NK-92 treated with Interleukin-12 subunit alpha and Interleukin-12 subunit beta, amount 100 ng/mL, for 24 hours (cell line): ENCODE results near the gene NXPE4.
"Not testable (repeated sequence)": the region's sequence is repeated elsewhere in the genome, so short reads cannot be mapped to it uniquely, and the experiment has no call there.

Source experiments
- DNase-seq: peaks from one replicate; lab custom pipeline; 2025; lab: John Stamatoyannopoulos, UW

The NXPE4 gene

DNA sequence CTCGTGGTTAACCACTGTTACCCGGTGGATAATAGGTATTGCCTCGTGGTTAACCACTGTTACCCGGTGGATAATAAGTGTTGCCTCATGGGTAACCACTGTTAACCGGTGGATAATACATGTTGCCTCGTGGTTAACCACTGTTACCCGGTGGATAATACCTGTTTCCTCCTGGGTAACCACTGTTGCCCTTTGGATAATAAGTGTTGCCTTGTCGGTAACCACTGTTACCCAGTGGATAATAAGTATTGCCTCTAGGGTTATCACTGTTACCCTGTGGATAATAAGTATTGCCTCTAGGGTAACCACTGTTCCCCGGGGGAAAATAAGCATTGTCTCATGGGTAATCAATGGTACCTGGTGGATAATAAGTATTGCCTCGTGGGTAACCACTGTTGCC is 15.0 kb upstream of the NXPE4 start:
- no peak for DNase-seq

DNA sequence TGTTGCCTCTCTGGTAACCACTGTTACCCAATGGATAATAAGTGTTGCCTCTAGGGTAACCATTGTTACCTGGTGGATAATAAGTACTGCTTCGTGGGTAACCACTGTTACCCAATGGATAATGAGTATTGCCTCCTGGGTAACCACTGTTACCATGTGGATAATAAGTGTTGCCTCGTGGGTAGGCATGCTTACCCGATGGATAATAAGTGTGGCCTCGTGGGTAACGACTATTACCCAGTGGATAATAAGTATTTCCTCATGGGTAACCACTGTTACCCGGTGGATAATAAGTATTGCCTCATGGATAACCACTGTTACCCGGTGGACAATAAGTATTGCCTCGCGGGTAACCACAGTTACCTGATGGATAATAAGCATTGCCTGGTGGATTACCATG is 13.8 kb upstream of the NXPE4 start:
- no peak for DNase-seq

DNA sequence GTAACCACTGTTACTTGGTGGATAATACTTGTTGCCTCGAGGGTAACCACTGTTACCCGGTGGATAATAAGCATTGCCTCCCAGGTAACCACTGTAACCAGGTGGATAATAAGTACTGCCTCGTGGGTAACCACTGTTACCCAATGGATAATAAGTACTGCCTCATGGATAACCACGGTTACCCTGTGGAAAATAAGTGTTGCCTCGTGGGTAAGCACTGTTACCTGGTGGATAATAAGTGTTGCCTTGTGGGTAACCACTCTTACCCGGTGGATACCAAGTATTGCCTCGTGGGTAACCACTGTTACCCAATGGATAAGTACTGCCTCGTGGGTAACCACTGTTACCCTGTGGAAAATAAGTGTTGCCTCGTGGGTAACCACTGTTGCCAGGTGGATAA is 13.0 kb upstream of the NXPE4 start:
- DNase-seq, result not testable (repeated sequence)

DNA sequence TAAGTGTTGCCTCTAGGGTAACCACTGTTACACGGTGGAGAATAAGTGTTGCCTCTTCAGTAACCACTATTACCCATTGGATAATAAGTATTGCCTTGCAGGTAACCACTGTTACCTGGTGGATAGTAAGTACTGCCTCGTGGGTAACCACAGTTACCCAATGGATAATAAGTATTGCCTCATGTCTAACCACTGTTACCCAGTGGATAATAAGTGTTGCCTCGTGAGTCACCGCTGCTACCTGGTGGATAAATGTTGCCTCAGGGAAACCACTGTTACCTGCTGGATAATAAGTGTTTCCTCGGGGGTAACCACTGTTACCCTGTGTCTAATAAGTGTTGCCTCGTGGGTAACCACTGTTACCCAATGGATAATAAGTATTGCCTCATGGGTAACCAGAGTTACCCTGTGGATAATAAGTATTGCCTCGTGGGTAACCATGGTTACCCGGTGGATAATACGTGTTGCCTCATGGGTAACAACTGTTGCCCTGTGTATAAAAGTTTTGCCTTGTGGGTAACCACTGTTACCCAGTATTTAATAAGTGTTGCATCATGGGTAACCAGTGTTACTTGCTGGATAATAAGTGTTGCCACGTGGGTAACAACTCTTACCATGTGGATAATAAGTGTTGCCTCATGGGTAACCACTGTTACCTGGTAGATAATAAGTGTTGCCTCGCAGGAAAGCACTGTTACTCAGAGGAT is 12.3 kb upstream of the NXPE4 start:
- no peak for DNase-seq

DNA sequence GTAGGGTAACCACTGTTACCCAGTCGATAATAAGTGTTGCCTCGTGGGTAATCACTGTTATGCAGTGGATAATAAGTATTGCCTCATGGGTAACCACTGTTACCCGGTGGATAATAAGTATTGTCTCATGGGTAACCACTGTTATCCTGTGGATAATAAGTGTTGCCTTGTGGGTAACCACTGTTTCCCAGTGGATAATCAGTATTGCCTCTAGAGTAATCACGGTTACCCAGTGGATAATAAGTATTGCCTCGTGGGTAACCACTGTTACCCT is 11.2 kb upstream of the NXPE4 start:
- DNase-seq, result not testable (repeated sequence)

DNA sequence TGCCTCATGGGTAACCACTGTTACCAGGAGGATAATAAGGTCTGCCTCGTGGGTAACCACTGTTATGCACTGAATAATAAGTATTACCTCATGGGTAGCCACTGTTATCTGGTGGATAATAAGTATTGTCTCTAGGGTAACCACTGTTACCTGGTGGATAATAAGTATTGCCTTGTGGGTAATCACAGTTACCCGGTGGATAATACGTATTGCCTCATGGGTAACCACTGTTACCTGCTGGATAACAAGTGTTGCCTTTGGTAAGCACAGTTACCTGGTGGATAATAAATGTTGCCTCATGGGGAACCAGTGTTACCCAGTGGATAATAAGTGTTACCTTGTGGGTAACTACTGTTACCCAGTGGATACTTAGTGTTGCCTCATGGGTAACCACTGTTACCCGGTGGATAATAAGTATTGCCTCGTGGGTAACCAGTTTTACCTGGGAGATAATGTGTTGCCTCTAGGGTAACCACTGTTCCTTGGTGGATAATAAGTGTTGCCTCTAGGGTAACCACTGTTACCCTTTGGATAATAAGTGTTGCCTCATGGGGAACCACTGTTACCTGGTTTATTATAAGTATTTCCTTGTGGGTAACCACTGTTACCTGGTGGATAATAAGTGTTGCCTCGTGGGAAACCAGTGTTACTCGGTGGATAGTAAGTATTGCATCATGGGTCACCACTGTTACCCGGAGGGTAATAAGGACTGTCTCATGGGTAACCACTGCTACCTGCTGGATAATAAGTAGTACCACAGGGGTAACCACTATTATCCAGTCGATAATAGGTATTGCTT is 10.6 kb upstream of the NXPE4 start:
- DNase-seq, result no peak

DNA sequence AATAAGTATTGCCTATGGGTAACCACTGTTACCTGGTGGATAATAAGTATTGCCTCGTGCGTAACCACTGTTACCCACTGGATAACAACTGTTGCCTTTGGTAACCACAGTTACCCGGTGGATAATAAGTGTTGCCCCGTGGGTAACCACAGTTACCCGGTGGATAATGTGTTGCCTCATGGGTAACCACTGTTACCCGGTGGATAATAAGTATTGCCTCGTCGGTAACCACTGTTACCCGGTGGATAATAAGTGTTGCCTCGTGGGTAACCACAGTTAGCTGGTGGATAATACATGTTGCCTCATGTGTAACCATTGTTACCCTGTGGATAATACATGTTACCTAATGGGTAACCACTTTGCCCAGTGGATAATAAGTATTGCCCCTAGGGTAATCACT is 9.8 kb upstream of the NXPE4 start:
- no peak for DNase-seq

DNA sequence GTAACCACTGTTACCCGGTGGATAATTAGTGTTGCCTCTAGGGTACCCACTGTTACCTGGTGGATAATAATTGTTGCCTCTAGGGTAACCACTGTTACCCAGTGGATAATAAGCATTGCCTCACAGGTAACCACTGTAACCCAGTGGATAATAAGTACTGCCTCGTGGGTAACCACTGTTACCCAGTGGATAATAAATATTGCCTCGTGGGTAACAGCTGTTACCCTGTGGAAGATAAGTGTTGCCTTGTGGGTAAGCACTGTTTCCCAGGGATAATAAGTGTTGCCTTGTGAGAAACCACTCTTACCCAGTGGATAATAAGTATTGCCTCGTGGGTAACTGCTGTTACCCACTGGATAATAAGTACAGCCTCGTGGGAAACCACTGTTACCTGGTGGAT is 9.3 kb upstream of the NXPE4 start:
- DNase-seq, result no peak

DNA sequence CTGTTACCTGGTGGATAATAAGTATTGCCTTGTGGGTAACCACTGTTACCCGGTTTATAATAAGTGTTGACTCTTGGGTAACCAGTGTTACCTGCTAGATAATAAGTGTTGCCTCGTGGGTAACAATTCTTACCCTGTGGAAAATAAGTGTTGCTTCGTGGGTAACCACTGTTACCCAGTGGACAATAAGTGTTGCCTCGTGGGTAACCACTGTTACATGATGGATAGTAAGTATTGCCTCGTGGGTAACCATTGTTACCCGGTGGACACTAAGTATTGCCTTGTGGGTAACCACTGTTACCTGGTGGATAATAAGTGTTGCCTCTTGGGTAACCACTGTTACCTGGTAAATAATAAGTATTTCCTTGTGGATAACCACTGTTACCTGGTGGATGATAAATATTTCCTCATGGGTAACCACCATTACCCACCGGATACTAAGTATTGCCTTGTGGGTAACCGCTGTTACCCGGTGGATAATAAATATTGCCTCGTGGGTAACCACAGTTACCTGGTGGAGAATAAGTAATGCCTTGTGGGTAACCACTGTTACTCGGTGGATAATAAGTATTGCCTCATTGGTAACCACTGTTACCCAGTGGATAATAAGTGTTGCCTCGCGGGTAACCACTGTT is 8.7 kb upstream of the NXPE4 start:
- DNase-seq, result no peak

DNA sequence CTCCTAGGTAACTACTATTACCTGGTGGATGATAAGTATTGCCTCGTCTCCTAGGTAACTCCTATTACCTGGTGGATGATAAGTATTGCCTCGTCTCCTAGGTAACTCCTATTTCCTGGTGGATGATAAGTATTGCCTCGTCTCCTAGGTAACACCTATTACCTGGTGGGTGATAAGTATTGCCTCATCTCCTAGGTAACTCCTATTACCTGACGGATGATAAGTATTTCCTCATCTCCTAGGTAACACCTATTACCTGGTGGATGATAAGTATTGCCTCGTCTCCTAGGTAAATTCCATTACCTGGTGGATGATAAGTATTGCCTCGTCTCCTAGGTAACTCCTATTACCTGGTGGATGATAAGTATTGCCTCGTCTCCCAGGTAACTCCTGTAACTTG is 7.6 kb upstream of the NXPE4 start:
- not testable (repeated sequence) for DNase-seq

DNA sequence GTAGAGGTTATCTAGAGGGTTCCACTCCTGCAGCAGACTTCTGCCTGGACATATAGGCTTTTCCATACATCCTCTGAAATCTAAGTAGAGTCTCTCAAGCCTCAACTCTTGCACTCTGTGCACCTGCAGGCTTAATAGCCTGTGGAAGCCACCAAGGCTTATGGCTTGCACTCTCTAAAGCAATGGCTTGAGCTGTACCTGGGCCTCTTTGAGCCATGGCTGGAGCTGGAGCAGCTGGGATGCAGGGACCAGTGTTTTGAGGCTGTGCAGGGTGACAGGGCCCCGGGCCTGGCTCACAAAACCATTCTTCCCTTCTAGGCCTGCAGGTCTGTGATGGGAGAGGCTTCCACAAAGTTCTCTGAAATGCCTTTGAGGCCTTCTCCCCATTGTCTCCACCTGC is 2.9 kb upstream of the NXPE4 start:
- DNase-seq, result no peak

DNA sequence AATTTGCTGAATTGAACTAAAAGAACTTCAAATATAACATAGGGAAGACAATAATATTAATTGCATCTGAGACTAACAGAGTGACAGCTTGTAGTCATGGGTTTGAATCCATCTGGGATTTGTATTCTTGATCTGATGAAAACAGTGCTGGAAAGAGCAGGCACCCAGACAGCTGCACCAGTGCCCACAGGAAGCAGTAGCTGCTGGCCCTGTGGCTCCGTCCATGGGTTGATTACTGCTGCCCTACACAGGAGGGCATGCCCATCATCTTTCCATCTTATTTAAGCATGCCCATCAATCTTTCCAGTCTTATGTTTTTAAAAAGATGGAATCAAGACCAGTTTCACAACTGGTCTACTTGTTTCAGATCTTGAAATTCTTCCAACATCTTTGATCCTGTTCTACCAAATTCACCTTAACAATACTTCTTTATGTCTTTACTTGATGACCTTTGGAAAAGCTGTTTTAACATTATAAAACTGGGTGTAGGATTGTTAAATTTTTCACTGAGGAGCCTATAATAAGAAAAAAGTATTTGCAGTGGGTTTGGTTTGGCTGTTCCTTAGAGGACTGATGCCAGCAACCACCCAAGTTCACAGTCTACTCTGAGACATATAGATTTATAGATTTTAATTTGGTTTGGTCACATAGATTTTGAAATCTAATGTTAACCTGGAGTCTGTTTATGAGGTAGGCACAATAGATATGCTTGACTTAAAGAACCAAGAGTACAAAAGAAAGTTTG is 761 bp upstream of the NXPE4 start:
- DNase-seq, result no peak

DNA sequence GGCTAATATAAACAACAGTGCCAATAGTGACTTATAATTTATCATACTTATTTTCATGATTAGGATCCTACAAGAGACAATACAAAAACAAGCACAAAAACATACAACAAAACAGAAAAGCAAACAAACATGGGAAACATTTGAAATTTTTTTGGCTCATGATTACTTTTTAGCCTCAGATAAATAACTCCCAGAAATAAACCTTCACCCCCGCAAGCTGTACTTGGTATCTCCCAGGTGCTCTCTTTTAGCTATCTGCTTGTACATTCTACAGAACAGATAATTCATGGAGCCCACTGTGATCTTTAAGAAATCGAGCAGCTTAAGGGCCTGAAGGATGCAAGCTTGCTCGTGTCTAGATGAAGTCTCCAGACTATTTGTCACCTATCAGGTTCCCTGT is 883 bp downstream of the NXPE4 start:
- no peak for DNase-seq

DNA sequence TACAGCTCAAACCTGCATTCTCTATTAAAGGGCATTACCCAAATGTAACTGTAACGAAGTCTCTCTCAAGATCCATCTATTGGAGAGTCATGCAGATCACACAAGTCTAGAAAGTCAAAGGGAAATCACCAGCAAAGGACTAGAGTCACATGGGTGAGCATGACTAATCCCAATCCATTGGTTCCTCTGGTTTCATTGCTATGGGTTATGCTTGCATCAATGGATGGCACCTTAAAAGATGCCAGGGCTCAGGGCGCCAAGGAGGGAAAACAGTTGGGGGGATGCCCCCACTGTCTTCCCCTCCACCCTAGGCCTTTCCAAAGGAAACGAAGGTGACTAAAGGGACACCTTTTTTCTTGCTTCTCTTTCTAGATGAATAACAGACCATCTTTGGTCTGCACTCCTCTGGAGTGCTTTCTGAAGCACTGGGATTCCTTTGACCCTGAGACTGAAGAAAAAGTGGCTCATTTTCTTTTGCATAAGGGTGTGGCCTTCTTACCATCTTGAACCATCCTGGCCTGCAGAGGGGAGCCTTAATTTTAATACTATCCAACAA is 8.1 kb downstream of the NXPE4 start:
- DNase-seq, result no peak

DNA sequence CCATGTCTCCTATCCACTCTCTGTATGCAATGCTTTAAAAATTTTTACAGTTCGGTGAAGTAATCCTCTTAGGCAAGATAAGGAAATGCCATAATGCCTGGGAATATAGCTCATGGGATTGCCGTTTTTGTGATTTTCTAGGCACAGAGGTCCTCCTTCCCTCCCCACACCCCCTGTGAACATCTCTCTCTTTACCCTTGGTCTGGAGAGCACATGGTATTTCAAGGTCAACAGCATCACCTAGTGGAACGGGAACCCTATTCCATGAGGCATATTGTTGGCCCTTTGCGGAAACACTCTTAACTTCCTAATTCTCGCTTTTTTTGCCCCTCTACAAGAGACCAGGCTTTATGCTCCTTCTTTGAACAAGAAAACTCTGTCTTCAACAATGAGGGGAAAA is 8.8 kb downstream of the NXPE4 start:
- DNase-seq, result no peak

DNA sequence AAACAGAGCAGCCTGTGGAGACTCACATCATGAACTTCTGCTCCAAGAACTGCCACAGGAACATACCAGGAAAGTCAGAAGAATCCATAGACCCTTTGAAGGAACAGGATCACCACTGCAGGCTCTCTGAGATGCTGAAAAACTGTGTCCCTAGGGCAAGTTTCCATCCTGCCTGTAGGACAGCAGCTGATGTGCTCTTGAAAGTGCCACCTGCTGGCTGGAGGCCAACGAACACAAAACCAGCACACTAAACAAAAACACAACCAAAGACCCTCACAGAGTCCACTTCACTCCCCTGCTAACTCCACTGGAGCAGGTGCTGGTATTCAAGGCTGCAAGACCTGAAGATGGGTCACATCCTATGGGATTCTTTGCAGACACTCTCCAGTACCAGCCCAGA is 23.9 kb downstream of the NXPE4 start:
- DNase-seq, result no peak

DNA sequence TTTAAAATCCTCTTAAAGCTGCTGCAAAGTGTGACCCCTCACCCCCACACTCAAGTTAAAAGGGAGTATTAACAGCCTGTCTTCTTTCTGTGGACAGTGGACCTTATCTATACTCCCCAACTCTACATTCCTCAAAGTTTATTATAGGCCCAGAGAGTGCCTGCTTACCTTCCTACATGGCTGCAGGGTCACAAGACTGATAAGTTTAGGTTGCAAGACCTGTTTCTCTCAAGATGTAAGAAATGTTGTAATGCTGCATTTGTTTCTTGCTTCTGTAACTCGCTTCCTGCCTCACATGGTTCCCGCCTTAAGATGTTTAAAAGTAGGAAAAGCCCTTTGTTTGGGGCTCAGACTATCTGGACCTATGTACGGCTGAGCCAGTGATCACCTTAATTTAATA is 25.8 kb downstream of the NXPE4 start:
- DNase-seq, result no peak

DNA sequence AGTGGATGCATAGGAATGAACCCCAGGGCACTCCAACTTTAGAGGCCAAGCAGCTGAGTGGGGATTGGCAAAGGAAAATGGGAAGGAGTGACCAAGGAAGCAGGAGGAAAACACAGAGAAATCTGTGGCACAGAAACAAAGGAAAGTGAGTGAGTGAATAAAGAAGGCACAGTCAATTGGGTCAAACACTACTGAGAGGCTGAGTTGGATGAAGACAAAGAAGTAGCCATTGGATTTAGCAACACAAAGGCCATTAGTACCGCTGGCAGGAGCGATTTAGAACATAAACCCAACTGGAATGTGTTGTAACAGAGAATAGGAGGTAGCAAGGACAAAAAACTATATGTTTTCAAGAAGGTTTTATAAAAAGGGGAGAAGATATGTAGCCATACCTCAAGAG is 29.3 kb downstream of the NXPE4 start:
- no peak for DNase-seq

DNA sequence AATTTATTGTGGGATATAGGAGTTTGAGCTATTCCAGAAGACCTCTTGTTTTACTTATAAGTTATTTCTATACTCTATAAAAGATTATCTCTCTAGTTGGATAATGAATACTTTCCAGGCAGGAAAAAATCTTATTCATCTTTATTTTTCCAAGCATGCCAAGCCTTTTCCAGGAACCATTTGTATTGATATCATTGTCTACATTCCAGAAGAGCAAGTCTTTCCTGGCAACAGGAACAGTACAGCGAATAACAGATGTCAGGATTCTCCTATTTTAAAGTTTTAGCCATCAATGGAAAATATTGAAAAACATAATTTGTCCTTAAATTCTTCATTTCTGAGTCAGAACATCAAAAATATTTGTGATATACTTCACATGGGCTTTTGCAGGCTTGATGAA is 30.8 kb downstream of the NXPE4 start:
- DNase-seq, result no peak

DNA sequence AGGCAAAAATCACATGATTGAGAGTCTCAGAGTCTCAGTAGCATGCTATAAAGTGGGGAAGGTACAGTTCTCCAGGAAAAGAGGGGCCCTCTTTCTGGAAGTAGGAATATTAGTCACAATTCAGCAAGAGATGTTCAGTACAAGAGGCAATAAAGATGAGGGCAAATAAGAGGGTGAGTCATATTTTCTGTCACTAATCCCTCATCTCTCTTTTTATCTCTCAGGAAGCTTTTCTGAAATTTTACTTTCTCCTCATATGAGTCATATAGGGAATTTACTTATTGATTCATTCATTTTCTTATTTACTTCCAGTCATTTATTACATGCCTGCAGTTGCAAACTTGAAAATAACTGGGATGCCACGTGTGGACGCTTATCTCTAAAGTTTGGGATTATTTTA is 32.5 kb downstream of the NXPE4 start:
- no peak for DNase-seq

DNA sequence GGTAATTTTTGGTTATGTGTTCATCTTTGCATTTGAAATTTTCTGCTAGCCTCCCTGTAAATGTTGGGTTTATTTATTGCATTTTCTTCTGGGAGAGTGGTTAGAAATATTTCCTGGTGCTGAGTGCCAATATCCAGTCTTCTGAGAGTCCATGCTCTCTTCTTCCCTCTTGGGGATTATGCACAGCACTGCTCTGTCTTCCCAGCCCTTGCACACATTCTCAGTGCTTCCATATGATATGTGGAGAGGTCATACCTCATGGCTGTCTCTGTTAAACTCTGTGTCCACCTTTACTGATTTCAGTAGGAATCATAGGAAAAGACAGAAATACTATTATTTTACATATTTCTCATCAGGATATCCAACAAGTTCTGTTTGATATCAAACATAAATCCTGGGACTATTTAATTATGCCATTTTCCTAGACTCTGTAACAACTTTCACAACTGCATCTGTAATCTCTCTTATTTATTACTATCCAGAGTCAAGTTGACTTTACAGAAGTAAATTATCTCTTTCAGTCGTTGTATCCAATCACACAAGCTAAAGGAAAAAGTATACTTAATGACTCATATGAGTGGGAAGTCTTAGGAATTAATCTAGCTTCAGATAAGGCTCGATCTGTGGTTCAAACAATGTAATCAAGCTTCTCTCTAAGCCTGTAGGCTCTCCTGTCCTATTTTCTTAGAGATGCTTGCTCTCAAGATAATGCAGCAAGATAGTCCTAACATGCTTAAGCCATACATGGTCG is 33.2 kb downstream of the NXPE4 start:
- DNase-seq, result no peak
